ENCODE results near the gene KCNN3.

DNA sequence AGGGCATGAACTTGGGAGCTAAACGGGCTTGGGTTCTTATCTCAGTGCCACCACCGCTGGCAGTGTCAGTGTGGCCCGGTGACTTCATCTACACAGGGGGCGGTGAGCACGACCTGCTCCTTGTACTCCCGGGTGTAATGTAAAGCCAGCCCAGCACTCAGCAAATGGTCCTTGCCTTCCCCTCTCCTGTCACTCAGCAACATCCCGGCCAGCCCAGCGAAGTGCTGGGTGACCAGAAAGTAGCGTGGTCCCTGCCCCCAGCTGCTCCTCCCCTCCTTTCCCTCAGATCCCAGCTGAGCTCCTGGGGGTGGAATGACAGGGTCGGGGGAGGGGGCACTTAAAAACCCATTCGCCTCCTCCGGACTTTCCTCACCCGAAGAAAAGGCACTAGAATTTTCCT lies 7.2 kb downstream of the KCNN3 start:
- no peak for TF ChIP-seq POLR2A (IDR thresholded peaks at IDR 0.05; ENCODE audit: low read length)
- no peak for TF ChIP-seq GATA1 (IDR thresholded peaks at IDR 0.05; ENCODE audit: low read depth, low read length)
